GM21526 (cell line): ENCODE data around the gene HOXA11.

ENCODE experiments used
- ATAC-seq: cut with Tn5 transposase; IDR thresholded peaks from one replicate; pipeline ENCODE4 v1.9.1; 2021; ENCODE audit warnings: moderate library complexity; ENCODE audit not compliant: unreplicated experiment, low FRiP score

The HOXA11 gene

DNA sequence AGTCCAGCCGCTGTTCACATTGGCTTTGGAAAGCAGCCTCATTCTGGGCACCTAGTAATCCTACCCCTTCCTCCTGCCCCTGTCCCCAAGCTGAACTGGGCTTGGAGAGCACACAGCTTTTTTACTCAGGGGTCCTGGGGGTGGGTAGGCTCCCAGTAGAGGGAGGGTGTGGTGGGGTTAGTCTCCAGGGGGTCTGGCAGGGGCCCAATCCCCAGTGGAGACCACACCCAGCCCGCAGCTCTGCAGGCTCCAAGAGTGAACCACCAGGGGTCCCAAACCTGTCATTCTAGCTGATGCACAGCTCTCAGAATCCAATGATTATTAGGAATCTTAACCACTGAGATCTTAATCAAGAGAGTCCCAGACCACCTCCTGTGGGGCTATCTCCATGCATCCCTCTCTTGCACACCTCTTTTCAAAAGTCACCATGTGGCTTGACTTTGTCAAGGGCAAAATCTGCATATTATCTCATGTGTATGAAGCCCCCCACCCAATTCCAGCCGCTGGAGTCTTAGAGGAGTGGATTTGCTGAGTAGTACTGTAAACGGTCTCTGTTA lies 2.7 kb downstream of the HOXA11 start:
- no peak for ATAC-seq

DNA sequence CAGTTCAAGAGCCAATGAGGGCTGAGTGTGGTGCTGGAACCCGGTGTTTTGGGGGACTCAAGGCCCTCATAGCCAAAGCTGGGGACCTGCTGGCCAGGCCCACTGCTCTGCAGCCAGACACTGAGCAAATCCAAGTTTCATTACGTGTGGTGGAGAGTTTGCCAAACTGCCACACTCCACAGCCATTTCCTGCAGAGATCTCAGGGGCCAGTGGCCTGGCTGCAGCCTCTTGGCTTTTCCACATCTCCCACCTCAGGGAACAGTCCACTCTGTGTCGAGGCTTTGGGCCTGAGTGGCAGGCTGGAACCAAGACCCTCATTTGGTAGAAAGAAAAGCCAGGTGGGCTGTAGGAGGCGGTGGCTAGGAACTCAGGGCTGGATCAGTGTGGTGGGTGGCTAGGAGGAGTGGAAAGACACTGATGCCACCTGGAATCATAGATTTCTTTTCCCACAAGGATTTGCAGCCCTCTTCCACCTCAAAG lies 3.2 kb downstream of the HOXA11 start:
- ATAC-seq, result no peak

GRCh38 chr7:27180431-27181420 lies 4.3 kb downstream of the HOXA11 start:
- no peak for ATAC-seq

DNA sequence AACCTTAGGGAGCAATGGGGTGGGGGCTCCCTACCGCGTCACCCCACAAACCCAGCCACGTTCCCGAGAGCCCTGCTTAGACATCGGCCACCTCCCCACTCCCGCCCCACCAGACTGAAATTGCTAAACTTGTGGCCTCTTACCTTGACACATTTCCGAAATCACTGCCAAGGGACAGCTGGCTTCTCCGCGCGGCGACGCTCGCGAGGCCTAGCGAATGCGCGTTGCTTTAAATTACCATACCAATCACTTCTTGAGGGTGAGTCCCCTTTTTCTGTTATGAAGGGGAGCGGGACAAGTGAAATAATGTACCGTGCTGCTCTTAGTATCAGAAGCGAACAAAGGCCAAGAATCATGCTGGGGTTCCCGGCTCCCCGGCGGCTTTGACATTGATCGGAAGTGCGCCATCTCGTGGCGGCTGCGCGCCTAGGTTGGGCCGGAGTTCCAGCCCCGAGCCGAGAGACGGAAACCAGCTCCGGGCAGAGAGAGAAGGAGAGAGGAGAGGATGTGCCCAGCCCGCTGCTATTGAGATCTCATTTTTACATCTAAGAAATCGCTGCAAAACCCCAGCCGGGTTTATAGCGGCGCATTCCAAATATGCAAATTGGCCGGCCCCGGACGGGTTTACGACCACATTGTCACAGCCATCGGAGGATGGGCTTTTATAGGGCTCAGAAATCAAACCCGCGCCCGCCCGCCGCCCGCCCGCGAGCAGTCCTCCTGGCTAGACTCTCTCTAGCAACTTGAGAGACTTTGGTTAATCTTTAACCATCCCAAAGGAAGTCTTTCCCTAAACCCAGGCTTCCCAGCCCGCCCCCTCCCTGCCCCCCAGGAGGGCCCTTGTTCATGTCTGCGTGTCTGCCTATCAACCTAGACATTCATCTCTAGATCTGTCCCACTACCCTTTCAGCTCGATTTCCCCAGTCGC lies 5.3 kb downstream of the HOXA11 start:
- ATAC-seq, result no peak

DNA sequence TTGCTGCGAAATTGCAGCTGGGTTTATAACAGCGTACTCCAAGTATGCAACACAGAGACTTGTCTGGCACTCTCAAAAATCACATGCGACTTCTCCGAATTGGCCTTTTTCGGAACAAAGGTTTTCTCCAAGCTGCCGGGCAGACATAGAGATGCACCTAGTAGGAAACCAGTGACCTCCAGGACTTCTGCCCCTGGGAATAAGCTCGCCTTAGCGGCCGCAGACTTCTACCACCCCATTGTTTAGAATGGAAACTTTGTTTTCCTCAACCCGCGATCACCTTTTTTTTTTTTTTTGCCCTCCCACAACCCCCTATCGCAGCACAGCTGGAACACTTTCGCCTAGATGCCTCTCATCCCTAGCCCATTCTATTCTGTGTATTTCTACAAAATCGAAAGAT lies 6.0 kb downstream of the HOXA11 start:
- ATAC-seq, result no peak

GRCh38 chr7:27178366-27178765 lies 6.7 kb downstream of the HOXA11 start:
- no peak for ATAC-seq

GRCh38 chr7:27177795-27178320 lies 7.2 kb downstream of the HOXA11 start:
- no peak for ATAC-seq

DNA sequence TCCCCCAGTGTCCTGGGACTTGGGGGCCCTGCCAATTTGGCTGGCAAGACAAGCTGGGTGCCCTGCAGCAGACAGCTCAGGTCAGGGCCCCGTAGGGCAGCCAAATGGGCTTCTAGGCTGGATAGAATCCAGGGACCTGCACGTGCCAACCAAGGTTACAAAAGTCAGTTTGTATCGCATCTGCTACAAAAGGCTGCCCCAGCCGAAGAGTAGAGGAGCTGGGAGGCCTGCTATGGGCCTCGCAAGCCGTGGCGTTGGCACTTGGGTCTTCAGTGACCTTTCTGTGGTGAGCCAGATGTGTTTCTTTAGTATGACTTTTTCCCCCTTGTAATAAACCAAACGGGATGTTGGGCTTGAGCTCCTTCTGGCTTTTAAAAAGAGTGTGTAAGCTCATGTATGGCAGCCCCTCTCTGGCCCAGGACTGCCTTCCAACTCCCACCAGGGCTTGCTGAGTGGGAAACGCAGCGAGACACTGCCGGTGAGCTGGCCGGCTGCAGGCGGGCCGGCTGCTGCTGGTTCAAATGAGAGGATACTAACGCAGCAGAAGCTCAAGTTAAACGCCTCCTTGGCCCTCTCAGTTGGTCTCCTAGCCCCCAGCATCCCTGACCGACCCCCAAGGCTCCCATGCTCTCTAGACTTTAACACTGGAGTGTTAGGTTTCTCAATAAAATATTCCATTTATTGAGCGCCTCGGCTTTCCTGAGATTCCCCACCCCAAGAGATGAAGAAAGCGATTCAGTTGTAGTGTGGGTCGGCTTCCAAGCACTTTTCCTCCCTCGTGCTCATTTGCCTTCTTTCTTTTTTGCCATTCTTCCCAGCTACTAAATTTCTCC lies 7.9 kb downstream of the HOXA11 start:
- ATAC-seq, result no peak

GRCh38 chr7:27176524-27176845 lies 8.5 kb downstream of the HOXA11 start:
- no peak for ATAC-seq

DNA sequence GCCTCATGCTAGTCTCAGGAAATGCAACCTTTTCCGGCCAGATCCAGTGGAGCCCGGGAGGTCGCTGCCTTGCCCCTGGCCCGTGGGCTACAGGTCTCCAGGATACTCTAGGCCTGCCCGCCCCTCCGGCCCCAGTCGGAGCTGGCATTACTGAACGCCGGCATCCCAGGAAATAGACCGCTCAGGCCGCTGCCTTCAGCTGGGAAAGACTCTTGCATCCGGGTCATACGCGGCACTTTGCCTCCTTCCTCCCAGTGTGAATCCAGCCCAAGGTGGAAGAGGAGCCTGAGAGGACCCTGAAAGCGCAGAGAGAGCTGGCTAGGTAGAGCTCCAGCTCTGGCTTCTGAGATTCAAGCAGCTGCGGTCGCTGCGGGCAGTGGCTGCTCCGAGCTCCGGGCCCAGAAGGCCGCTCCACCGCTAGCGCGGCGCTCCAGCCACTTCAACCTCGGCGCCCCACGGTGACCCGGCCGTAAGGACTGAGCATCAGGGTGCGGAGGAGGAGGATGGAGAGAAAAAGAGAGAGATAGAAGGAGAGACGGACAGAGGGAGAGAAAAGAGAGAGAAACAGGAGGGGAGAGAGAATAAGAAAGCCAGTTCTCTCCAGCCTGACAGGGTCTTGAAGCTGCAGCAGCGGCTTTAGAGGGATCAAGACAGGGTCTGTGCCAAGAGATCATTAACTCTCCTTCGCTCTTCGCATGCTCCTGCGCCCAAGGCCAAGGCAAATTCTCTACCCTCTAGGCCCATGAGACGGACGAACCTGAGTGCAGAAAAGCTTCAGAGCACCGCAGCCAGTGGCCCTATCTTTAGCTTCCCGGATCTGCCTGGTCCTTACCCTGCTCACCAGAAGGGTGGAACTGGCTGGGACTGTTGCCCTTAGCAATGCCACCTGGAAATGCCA lies 9.2 kb downstream of the HOXA11 start:
- ATAC-seq, result no peak

- no peak for ATAC-seq
These were observed 10.0 kb downstream of the HOXA11 start for GRCh38 chr7:27174874-27175625.

GRCh38 chr7:27173956-27174873 lies 10.8 kb downstream of the HOXA11 start, which contains the start of gene HOXA10:
TSS of gene HOXA10 (minus strand) at chr7:27174320. CDS start at chr7:27174306, 14 bp downstream.
- ATAC-seq, result no peak

DNA sequence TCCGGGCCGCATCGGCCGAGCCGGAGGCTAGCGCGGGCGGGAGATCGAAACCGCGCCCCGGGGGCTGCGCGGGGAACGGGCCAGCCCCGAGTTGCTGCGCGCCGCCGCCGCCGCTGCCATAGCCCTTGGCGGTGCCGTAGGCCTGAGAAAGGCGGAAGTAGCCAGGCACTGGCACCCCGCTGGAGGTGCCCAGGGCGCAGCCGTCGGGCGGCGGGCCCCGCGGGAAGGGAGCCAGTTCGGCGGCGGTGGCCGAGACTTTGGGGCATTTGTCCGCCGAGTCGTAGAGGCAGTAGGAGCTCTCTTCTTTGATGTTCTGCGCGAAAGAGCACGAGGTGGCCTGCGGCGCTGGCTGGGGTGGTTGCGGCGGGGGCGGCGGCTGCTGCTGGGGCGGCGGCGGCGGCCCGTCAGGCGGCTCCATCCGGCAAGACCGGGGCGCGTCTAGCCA lies 11.5 kb downstream of the HOXA11 start:
- ATAC-seq, result no peak

GRCh38 chr7:27172823-27173510 lies 12.1 kb downstream of the HOXA11 start:
- no peak for ATAC-seq

DNA sequence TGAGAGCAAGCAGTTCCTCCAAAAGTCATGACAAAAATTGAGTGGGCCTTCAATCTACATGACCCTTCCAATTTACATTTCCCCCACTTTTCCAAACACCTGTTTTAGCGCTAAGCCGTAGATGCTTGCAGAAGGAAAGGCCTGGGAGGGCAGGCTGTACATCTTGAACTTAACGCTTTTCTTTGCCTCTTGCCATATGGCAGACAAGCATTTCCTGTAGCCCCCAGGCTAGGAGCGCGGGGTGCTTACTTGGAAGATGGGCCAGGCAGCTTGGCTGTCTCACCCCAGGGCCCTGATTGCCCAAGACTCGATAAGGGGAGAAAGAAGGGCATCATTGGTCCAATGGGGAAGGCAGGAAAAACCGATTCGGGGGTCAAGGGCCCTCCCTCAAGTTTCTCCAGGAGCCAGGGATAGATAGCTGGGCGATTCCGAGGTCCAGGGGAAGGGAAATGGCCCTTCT lies 12.7 kb downstream of the HOXA11 start:
- ATAC-seq, result no peak

DNA sequence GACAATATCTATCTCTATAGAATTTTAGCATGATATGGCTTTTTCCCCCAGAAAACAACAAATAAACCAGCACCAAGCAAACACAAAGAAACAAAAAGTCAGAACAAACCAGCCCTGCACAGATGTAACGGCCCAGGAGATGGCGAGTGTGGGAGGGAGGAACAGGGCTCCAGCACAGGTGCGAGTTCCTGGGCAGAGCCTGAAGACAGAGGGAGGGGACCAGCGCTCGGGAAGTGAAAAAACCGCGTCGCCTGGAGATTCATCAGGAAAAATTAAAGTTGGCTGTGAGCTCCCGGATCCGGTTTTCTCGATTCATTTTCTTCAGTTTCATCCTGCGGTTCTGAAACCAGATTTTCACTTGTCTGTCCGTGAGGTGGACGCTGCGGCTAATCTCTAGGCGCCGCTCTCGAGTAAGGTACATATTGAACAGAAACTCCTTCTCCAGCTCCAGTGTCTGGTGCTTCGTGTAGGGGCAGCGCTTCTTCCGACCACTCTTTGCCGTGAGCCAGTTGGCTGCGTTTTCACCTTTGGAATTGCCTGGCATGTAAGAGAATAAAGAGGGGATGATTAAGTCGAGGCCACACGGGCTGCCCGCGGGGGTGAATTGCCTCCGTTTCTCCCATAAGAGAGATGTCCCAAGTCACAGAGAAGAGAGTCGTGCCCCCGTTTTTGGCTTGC lies 13.3 kb downstream of the HOXA11 start:
- no peak for ATAC-seq
